GM12878 (cell line): ENCODE results near the gene RPS15A. TPM values are rescaled to one million over a fixed set of nuclear protein-coding genes. Genes with fewer than 3 reads are reported as not detected.

ENCODE experiments used
- CBX3 ChIP-seq: fragments of 200-600 bp; sonication (generic); IDR thresholded peaks from 2 replicates; pipeline ENCODE4 v1.6.1; 2016; ENCODE audit warnings: low read depth, borderline replicate concordance
- CBX5 ChIP-seq: sonication (generic); IDR thresholded peaks from 2 replicates; pipeline ENCODE4 v1.6.1; 2016; ENCODE audit warnings: low read depth, moderate library complexity, mild to moderate bottlenecking, inconsistent platforms
- IRF4 ChIP-seq: IDR thresholded peaks from 2 replicates; pipeline ENCODE4 v1.6.1; 2011; ENCODE audit warnings: low read depth, low read length
- MYB ChIP-seq: fragments of 150-350 bp; IDR thresholded peaks from 2 replicates; pipeline ENCODE4 v1.6.1; 2014; ENCODE audit warnings: mild to moderate bottlenecking, low read depth, low read length, borderline replicate concordance
- NR2F1 ChIP-seq: fragments of 450-650 bp; conservative IDR thresholded peaks from 2 replicates; pipeline ENCODE4 v1.6.1; 2017; ENCODE audit warnings: mild to moderate bottlenecking
- NRF1 ChIP-seq: conservative IDR thresholded peaks from 2 replicates; pipeline ENCODE4 v1.6.1; 2011; ENCODE audit warnings: mild to moderate bottlenecking, low read depth, low read length, improper control_type of control experiment
- POLR2A ChIP-seq: IDR thresholded peaks from 2 replicates; pipeline ENCODE4 v1.6.1; 2011; ENCODE audit warnings: low read depth, mild to moderate bottlenecking, low read length
- SMAD5 ChIP-seq: IDR thresholded peaks from 2 replicates; pipeline ENCODE4 v1.6.1; 2016; ENCODE audit warnings: antibody characterized with exemption, low read depth
- TBL1XR1 ChIP-seq: IDR thresholded peaks from 2 replicates; pipeline ENCODE4 v1.6.1; 2012; ENCODE audit warnings: low read depth, low read length, improper control_type of control experiment
- YY1 ChIP-seq: IDR thresholded peaks from 2 replicates; pipeline ENCODE4 v1.6.1; 2011; ENCODE audit warnings: low read depth, mild to moderate bottlenecking, low read length
- ZNF217 ChIP-seq: fragments of 450-650 bp; IDR thresholded peaks from 2 replicates; pipeline ENCODE4 v1.6.1; 2017; ENCODE audit warnings: antibody characterized with exemption, mild to moderate bottlenecking
- ZNF24 ChIP-seq: fragments of 450-650 bp; IDR thresholded peaks from 2 replicates; pipeline ENCODE4 v1.6.1; 2017; ENCODE audit warnings: antibody characterized with exemption, mild to moderate bottlenecking
- polyA plus RNA-seq, 11 experiments: library from polyadenylated mRNA; depleted of rRNA in 4 of 11; unstranded in 6 of 11; stranded (reverse) in 5 of 11; fragments of >200 nt; fragmentation: Nextera tagmentation in 4 of 11; fragmentation: Illumina TruSeq in 1 of 11; extraction: Ambion mirVana in 4 of 11; extraction: Trizol in 1 of 11; gene quantifications; 1 replicate in 1 of 11; 2 replicates in 10 of 11; pipeline versions ENCODE4 v1.2.1 to v1.2.3, GENCODE V29; 2011 to 2016; ENCODE audit warnings: inconsistent platforms in 2 of 11, missing spikeins in 2 of 11, low read depth in 1 of 11
- total RNA-seq, 4 experiments: library from RNA; depleted of rRNA in 3 of 4; stranded (reverse); fragments of >200 nt in 3 of 4; fragmentation: Illumina TruSeq in 1 of 4; extraction: Trizol in 1 of 4; gene quantifications; 2 replicates each; pipeline versions ENCODE4 v1.2.1 to v1.2.3, GENCODE V29; 2013 to 2021
- TF ChIP-seq, protein P1 (sequence below): fragments of 450-650 bp; formaldehyde crosslinking; IDR thresholded peaks from 2 replicates; pipeline ENCODE4 v1.5.0; 2022; ENCODE audit warnings: mild to moderate bottlenecking, missing genetic modification characterization
- TF ChIP-seq, protein P2 (sequence below): IDR thresholded peaks from 2 replicates; pipeline ENCODE4 v1.6.1; 2011; ENCODE audit warnings: borderline replicate concordance, low read depth, mild to moderate bottlenecking, moderate library complexity, mixed read lengths, low read length; ENCODE audit not compliant: insufficient read depth; ENCODE audit errors: extremely low read length
- TF ChIP-seq, protein P3 (sequence below): IDR thresholded peaks from 2 replicates; pipeline ENCODE4 v1.6.1; 2011; ENCODE audit warnings: mild to moderate bottlenecking, low read depth, low read length, moderate library complexity; ENCODE audit not compliant: insufficient replicate concordance
- TF ChIP-seq, protein P4 (sequence below): fragments of 150-350 bp; IDR thresholded peaks from 2 replicates; pipeline ENCODE4 v1.6.1; 2016; ENCODE audit warnings: low read depth, low read length
- TF ChIP-seq, protein P5 (sequence below): IDR thresholded peaks from 2 replicates; pipeline ENCODE4 v1.6.1; 2011; ENCODE audit warnings: borderline replicate concordance, low read depth, mild to moderate bottlenecking, moderate library complexity, low read length; ENCODE audit not compliant: insufficient read depth, poor library complexity, severe bottlenecking
- TF ChIP-seq, protein P6 (sequence below): fragments of 450-650 bp; IDR thresholded peaks from 2 replicates; pipeline ENCODE4 v1.6.1; 2017; ENCODE audit warnings: mild to moderate bottlenecking

RPS15A gene
- total and polyA plus RNA-seq, 10 of the 15 experiments (the other 5 are each of a cell fraction or from before 2014, with no cell fraction given): 1,566 to 6,408 (median 2,999) TPM

DNA sequence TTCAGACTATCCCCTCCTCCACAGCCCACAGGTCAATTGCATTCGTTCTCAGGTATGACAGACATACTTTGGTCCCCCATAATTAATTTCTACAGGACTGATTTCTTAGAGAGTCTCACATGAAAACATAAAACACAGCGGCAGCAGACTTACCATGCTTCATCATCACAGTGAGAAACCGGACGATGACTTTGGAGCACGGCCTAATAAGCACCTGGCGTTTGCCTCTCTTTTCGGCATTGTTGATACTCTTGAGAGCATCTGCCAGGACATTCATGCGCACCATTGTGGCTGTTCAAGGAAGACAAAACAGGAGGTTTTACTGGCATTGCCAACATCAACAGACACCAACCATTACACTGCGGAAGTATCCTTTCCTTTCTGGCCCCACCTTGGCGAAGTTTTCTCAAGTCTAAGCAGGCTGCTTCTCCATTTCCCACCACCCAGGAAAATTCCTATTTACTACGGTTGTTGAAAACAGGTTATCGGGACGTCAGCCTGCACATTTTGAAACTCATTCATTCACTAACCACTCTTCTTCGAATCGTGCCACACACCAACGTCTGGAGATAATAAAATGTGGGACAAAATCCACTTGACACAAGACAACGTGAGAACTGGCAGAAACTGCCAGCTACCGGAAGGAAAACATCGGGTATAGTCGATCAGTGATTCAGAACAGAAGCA lies 1.2 kb downstream of the RPS15A start (continued):
- TF ChIP-seq ZNF24 (no peak), SMAD5 (no peak), ZNF217 (no peak), POLR2A (no peak; the same call in 1 of the 2 replicates), MYB (no peak), YY1 (no peak), NR2F1 (0 out of 2 replicates have a peak, but pooled peaks have one; percentile 12), NRF1 (no peak), CBX3 (no peak), CBX5 (no peak), IRF4 (no peak), TBL1XR1 (no peak)
- TF ChIP-seq, protein P1, sequence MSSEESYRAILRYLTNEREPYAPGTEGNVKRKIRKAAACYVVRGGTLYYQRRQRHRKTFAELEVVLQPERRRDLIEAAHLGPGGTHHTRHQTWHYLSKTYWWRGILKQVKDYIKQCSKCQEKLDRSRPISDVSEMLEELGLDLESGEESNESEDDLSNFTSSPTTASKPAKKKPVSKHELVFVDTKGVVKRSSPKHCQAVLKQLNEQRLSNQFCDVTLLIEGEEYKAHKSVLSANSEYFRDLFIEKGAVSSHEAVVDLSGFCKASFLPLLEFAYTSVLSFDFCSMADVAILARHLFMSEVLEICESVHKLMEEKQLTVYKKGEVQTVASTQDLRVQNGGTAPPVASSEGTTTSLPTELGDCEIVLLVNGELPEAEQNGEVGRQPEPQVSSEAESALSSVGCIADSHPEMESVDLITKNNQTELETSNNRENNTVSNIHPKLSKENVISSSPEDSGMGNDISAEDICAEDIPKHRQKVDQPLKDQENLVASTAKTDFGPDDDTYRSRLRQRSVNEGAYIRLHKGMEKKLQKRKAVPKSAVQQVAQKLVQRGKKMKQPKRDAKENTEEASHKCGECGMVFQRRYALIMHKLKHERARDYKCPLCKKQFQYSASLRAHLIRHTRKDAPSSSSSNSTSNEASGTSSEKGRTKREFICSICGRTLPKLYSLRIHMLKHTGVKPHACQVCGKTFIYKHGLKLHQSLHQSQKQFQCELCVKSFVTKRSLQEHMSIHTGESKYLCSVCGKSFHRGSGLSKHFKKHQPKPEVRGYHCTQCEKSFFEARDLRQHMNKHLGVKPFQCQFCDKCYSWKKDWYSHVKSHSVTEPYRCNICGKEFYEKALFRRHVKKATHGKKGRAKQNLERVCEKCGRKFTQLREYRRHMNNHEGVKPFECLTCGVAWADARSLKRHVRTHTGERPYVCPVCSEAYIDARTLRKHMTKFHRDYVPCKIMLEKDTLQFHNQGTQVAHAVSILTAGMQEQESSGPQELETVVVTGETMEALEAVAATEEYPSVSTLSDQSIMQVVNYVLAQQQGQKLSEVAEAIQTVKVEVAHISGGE (CRISPR knock-in tag): no peak
- TF ChIP-seq, protein P2, sequence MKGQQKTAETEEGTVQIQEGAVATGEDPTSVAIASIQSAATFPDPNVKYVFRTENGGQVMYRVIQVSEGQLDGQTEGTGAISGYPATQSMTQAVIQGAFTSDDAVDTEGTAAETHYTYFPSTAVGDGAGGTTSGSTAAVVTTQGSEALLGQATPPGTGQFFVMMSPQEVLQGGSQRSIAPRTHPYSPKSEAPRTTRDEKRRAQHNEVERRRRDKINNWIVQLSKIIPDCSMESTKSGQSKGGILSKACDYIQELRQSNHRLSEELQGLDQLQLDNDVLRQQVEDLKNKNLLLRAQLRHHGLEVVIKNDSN: no peak
- TF ChIP-seq, protein P3, sequence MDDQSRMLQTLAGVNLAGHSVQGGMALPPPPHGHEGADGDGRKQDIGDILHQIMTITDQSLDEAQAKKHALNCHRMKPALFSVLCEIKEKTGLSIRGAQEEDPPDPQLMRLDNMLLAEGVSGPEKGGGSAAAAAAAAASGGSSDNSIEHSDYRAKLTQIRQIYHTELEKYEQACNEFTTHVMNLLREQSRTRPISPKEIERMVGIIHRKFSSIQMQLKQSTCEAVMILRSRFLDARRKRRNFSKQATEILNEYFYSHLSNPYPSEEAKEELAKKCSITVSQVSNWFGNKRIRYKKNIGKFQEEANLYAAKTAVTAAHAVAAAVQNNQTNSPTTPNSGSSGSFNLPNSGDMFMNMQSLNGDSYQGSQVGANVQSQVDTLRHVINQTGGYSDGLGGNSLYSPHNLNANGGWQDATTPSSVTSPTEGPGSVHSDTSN: no peak
- TF ChIP-seq, protein P4, sequence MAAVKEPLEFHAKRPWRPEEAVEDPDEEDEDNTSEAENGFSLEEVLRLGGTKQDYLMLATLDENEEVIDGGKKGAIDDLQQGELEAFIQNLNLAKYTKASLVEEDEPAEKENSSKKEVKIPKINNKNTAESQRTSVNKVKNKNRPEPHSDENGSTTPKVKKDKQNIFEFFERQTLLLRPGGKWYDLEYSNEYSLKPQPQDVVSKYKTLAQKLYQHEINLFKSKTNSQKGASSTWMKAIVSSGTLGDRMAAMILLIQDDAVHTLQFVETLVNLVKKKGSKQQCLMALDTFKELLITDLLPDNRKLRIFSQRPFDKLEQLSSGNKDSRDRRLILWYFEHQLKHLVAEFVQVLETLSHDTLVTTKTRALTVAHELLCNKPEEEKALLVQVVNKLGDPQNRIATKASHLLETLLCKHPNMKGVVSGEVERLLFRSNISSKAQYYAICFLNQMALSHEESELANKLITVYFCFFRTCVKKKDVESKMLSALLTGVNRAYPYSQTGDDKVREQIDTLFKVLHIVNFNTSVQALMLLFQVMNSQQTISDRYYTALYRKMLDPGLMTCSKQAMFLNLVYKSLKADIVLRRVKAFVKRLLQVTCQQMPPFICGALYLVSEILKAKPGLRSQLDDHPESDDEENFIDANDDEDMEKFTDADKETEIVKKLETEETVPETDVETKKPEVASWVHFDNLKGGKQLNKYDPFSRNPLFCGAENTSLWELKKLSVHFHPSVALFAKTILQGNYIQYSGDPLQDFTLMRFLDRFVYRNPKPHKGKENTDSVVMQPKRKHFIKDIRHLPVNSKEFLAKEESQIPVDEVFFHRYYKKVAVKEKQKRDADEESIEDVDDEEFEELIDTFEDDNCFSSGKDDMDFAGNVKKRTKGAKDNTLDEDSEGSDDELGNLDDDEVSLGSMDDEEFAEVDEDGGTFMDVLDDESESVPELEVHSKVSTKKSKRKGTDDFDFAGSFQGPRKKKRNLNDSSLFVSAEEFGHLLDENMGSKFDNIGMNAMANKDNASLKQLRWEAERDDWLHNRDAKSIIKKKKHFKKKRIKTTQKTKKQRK: no peak
- TF ChIP-seq, protein P5, sequence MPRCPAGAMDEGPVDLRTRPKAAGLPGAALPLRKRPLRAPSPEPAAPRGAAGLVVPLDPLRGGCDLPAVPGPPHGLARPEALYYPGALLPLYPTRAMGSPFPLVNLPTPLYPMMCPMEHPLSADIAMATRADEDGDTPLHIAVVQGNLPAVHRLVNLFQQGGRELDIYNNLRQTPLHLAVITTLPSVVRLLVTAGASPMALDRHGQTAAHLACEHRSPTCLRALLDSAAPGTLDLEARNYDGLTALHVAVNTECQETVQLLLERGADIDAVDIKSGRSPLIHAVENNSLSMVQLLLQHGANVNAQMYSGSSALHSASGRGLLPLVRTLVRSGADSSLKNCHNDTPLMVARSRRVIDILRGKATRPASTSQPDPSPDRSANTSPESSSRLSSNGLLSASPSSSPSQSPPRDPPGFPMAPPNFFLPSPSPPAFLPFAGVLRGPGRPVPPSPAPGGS: no peak
- TF ChIP-seq, protein P6, sequence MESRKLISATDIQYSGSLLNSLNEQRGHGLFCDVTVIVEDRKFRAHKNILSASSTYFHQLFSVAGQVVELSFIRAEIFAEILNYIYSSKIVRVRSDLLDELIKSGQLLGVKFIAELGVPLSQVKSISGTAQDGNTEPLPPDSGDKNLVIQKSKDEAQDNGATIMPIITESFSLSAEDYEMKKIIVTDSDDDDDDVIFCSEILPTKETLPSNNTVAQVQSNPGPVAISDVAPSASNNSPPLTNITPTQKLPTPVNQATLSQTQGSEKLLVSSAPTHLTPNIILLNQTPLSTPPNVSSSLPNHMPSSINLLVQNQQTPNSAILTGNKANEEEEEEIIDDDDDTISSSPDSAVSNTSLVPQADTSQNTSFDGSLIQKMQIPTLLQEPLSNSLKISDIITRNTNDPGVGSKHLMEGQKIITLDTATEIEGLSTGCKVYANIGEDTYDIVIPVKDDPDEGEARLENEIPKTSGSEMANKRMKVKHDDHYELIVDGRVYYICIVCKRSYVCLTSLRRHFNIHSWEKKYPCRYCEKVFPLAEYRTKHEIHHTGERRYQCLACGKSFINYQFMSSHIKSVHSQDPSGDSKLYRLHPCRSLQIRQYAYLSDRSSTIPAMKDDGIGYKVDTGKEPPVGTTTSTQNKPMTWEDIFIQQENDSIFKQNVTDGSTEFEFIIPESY: no peak
